ENCODE data around the gene STT3B.

DNA sequence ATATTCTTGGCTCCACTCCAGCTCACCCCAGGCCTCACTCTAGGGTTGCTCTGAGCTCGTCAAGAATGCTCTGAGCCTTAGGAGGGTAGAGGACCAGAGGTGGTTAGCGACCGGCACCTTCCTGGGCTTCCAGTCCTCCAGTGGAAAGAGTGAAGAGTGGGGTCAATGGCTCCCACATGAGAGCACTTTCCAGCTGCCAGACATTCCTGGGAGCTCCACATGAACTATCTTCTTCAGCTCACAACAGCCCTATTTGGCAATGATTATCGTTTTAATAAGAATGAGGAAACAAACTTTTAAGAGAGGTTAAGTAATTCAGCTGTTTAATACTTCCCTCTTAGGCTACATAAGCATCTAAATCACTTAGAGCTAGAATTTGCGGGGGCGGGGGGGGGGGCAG lies 139.3 kb downstream of the STT3B start:
- TF ChIP-seq POLR2A (IDR thresholded peaks at IDR 0.05; ENCODE audit: low read depth, low read length) (no peak), TAF1 (IDR thresholded peaks at IDR 0.05; ENCODE audit: low read depth, low read length) (no peak), POLR2AphosphoS5 (IDR thresholded peaks at IDR 0.05; ENCODE audit: low read depth, low read length) (no peak), PAX5 (IDR thresholded peaks at IDR 0.05; ENCODE audit: insufficient read depth, low read length, severe bottlenecking) (no peak)

Measured in GM12891 (cell line).